Measurements from ENCODE around the gene DBP.

GRCh38 chr19:48635263-48635965 is 1.8 kb downstream of the DBP start:
- TF ChIP-seq, protein P1, sequence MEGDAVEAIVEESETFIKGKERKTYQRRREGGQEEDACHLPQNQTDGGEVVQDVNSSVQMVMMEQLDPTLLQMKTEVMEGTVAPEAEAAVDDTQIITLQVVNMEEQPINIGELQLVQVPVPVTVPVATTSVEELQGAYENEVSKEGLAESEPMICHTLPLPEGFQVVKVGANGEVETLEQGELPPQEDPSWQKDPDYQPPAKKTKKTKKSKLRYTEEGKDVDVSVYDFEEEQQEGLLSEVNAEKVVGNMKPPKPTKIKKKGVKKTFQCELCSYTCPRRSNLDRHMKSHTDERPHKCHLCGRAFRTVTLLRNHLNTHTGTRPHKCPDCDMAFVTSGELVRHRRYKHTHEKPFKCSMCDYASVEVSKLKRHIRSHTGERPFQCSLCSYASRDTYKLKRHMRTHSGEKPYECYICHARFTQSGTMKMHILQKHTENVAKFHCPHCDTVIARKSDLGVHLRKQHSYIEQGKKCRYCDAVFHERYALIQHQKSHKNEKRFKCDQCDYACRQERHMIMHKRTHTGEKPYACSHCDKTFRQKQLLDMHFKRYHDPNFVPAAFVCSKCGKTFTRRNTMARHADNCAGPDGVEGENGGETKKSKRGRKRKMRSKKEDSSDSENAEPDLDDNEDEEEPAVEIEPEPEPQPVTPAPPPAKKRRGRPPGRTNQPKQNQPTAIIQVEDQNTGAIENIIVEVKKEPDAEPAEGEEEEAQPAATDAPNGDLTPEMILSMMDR (IDR thresholded peaks at IDR 0.05): no peak
- peak in 1 of 2 donors; percentile 85 for TF ChIP-seq POLR2A (IDR thresholded peaks at IDR 0.05)
- peak in 1 of 2 donors; percentile 68 for TF ChIP-seq EP300 (IDR thresholded peaks at IDR 0.05)
